WTC11 (cell line): ENCODE data around the gene TMEM97. TPM values are rescaled to one million over a fixed set of nuclear protein-coding genes. Genes with fewer than 3 reads are reported as not detected.

Source experiments
- ATAC-seq: fragments of 200-7000 bp; cut with Tn5 transposase; 2 replicates; pipeline ENCODE4 v1.10.0; 2021; ENCODE audit warnings: mild to moderate bottlenecking, moderate library complexity
- CTCF ChIA-PET: fragments of 300-600 bp; sonication (Branson Sonifier 250); formaldehyde crosslinking; loops from one replicate; lab custom pipeline; 2021; ENCODE audit warnings: antibody characterized with exemption; lab: Charles Lee
- POLR2A ChIA-PET: fragments of 350-600 bp; sonication (Branson Sonifier 250); formaldehyde crosslinking; loops from one replicate; lab custom pipeline; 2021; ENCODE audit warnings: antibody characterized with exemption; lab: Charles Lee
- DNase-seq: peaks from one replicate; pipeline ENCODE4 v3.0.0; 2021; ENCODE audit warnings: low spot score
- H3K27ac Mint-ChIP-seq: 2 replicates; pipeline ENCODE4 v1.8.0; 2021; ENCODE audit warnings: mixed read lengths
- H3K27me3 Mint-ChIP-seq: 2 replicates; pipeline ENCODE4 v1.8.0; 2021; ENCODE audit warnings: low read depth, mild to moderate bottlenecking, moderate library complexity, mixed read lengths
- H3K36me3 Mint-ChIP-seq: 2 replicates; pipeline ENCODE4 v1.8.0; 2021; ENCODE audit warnings: mixed read lengths
- H3K4me1 Mint-ChIP-seq: 2 replicates; pipeline ENCODE4 v1.8.0; 2022; ENCODE audit warnings: mixed read lengths
- H3K4me3 Mint-ChIP-seq: 2 replicates; pipeline ENCODE4 v1.8.0; 2021; ENCODE audit warnings: mild to moderate bottlenecking, moderate library complexity, mixed read lengths
- H3K9me3 Mint-ChIP-seq: 2 replicates; pipeline ENCODE4 v1.8.0; 2021; ENCODE audit warnings: mixed read lengths
- CBFB ChIP-seq: sonication (generic); formaldehyde crosslinking; IDR thresholded peaks from 2 replicates; pipeline ENCODE4 v1.8.1; 2022; ENCODE audit warnings: mild to moderate bottlenecking, low read depth, missing genetic modification reagents
- CREB1 ChIP-seq: sonication (generic); formaldehyde crosslinking; IDR thresholded peaks from 2 replicates; pipeline ENCODE4 v1.8.0; 2023; ENCODE audit warnings: mild to moderate bottlenecking, missing genetic modification reagents
- ELF4 ChIP-seq: sonication (generic); formaldehyde crosslinking; IDR thresholded peaks from 2 replicates; pipeline ENCODE4 v1.8.1; 2022; ENCODE audit warnings: low read depth, mild to moderate bottlenecking, moderate library complexity, missing genetic modification reagents
- ETV6 ChIP-seq: sonication (generic); formaldehyde crosslinking; IDR thresholded peaks from 2 replicates; pipeline ENCODE4 v1.8.1; 2022; ENCODE audit warnings: mild to moderate bottlenecking, missing genetic modification reagents
- FOXP1 ChIP-seq: sonication (generic); formaldehyde crosslinking; IDR thresholded peaks from 2 replicates; pipeline ENCODE4 v1.8.0; 2022; ENCODE audit warnings: missing genetic modification reagents, mild to moderate bottlenecking, moderate library complexity, borderline replicate concordance
- GTF2I ChIP-seq: fragments of 250-450 bp; sonication (Bioruptor Pico); conservative IDR thresholded peaks from 2 replicates; pipeline ENCODE4 v1.4.0; 2021; ENCODE audit warnings: mild to moderate bottlenecking
- IRF2 ChIP-seq: sonication (generic); formaldehyde crosslinking; IDR thresholded peaks from 2 replicates; pipeline ENCODE4 v1.8.0; 2022; ENCODE audit warnings: low read depth, missing genetic modification reagents, borderline replicate concordance
- MYBL2 ChIP-seq: sonication (generic); formaldehyde crosslinking; IDR thresholded peaks from 2 replicates; pipeline ENCODE4 v1.8.1; 2023; ENCODE audit warnings: mild to moderate bottlenecking, moderate library complexity, missing genetic modification reagents
- NR1H2 ChIP-seq: sonication (generic); formaldehyde crosslinking; IDR thresholded peaks from 2 replicates; pipeline ENCODE4 v1.9.0; 2021; ENCODE audit warnings: mild to moderate bottlenecking, moderate library complexity, missing genetic modification reagents
- NR2C2 ChIP-seq: sonication (generic); formaldehyde crosslinking; IDR thresholded peaks from 2 replicates; pipeline ENCODE4 v1.8.0; 2022; ENCODE audit warnings: mild to moderate bottlenecking, missing genetic modification reagents
- RELA ChIP-seq: sonication (generic); formaldehyde crosslinking; IDR thresholded peaks from 2 replicates; pipeline ENCODE4 v1.8.1; 2022; ENCODE audit warnings: missing genetic modification reagents, mild to moderate bottlenecking, borderline replicate concordance
- RORB ChIP-seq: fragments of 250-450 bp; sonication (Bioruptor Pico); IDR thresholded peaks from 2 replicates; pipeline ENCODE4 v1.9.0; 2021; ENCODE audit warnings: mild to moderate bottlenecking
- ZNF396 ChIP-seq: fragments of 250-450 bp; sonication (Bioruptor Pico); IDR thresholded peaks from 2 replicates; pipeline ENCODE4 v1.8.0; 2021; ENCODE audit warnings: mild to moderate bottlenecking, moderate library complexity, borderline replicate concordance
- microRNA-seq: library from miRNA; unstranded; fragments of <30 nt; microRNA quantifications from one replicate; pipeline ENCODE4 v1.2.0, GENCODE V29; 2022; ENCODE audit warnings: borderline number of aligned reads
- total RNA-seq: library from RNA; stranded (reverse); gene quantifications from 3 replicates; pipeline ENCODE4 v1.2.3, GENCODE V29; 2021
- TF ChIP-seq, protein P1 (sequence below): sonication (generic); formaldehyde crosslinking; IDR thresholded peaks from 2 replicates; pipeline ENCODE4 v1.8.0; 2023; ENCODE audit warnings: missing genetic modification reagents
- TF ChIP-seq, protein P2 (sequence below): sonication (generic); formaldehyde crosslinking; IDR thresholded peaks from 2 replicates; pipeline ENCODE4 v1.8.1; 2023; ENCODE audit warnings: mild to moderate bottlenecking, missing genetic modification reagents
- TF ChIP-seq, protein P3 (sequence below): fragments of 250-450 bp; sonication (Bioruptor Pico); IDR thresholded peaks from 2 replicates; pipeline ENCODE4 v1.9.0; 2021; ENCODE audit warnings: mild to moderate bottlenecking
- TF ChIP-seq, protein P4 (sequence below): sonication (generic); formaldehyde crosslinking; IDR thresholded peaks from 2 replicates; pipeline ENCODE4 v1.8.1; 2022; ENCODE audit warnings: mild to moderate bottlenecking, missing genetic modification reagents, moderate library complexity, borderline replicate concordance
- TF ChIP-seq, protein P5 (sequence below): sonication (generic); formaldehyde crosslinking; IDR thresholded peaks from 2 replicates; pipeline ENCODE4 v1.8.0; 2022; ENCODE audit warnings: mild to moderate bottlenecking, missing genetic modification reagents
- TF ChIP-seq, protein P6 (sequence below): fragments of 250-450 bp; sonication (Bioruptor Pico); IDR thresholded peaks from 2 replicates; pipeline ENCODE4 v2.1.2; 2022; ENCODE audit warnings: mild to moderate bottlenecking, moderate library complexity

Gene TMEM97
- total RNA-seq, 1 experiment from 2014 or later, result 68.0 TPM

DNA sequence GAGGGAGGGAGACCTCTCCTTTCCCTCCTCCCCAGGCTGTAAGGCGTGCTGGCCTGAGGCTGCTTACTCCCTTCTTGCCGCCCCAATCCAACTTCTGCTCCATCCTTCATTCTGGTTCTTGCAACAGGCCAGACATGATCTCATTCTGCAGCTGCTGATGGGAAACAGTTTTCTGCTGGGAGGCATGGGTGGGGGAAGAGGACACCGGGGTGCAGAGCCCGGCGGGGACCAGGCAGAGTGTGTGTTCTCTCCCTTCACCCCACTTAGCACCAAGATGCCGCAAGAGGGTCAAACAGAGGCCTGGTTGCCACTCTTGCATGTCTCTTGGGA lies 53.9 kb downstream of the TMEM97 start:
- Mint-ChIP-seq H3K27ac (no peak overlapping the region), H3K27me3 (peaks cover 46% of the 10 kb centered on the region), H3K4me1 (peaks cover 21% of the 10 kb centered on the region), H3K4me3 (peak overlapping the region; percentile 58), H3K9me3 (no peaks in the 10 kb centered on the region), H3K36me3 (no peaks in the 10 kb centered on the region)
- no peak for TF ChIP-seq ZNF396 (CRISPR knock-in tag)
- no peak for TF ChIP-seq IRF2 (CRISPR knock-in tag)
- TF ChIP-seq, protein P1, sequence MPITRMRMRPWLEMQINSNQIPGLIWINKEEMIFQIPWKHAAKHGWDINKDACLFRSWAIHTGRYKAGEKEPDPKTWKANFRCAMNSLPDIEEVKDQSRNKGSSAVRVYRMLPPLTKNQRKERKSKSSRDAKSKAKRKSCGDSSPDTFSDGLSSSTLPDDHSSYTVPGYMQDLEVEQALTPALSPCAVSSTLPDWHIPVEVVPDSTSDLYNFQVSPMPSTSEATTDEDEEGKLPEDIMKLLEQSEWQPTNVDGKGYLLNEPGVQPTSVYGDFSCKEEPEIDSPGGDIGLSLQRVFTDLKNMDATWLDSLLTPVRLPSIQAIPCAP (CRISPR knock-in tag), result no peak
- no peak for TF ChIP-seq RORB (CRISPR knock-in tag)
- TF ChIP-seq CREB1 (CRISPR knock-in tag), result no peak
- TF ChIP-seq, protein P2, sequence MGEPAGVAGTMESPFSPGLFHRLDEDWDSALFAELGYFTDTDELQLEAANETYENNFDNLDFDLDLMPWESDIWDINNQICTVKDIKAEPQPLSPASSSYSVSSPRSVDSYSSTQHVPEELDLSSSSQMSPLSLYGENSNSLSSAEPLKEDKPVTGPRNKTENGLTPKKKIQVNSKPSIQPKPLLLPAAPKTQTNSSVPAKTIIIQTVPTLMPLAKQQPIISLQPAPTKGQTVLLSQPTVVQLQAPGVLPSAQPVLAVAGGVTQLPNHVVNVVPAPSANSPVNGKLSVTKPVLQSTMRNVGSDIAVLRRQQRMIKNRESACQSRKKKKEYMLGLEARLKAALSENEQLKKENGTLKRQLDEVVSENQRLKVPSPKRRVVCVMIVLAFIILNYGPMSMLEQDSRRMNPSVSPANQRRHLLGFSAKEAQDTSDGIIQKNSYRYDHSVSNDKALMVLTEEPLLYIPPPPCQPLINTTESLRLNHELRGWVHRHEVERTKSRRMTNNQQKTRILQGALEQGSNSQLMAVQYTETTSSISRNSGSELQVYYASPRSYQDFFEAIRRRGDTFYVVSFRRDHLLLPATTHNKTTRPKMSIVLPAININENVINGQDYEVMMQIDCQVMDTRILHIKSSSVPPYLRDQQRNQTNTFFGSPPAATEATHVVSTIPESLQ (CRISPR knock-in tag), result no peak
- no peak for TF ChIP-seq NR1H2 (CRISPR knock-in tag)
- TF ChIP-seq CBFB (CRISPR knock-in tag), result no peak
- TF ChIP-seq, protein P3, sequence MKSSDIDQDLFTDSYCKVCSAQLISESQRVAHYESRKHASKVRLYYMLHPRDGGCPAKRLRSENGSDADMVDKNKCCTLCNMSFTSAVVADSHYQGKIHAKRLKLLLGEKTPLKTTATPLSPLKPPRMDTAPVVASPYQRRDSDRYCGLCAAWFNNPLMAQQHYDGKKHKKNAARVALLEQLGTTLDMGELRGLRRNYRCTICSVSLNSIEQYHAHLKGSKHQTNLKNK, result no peak
- no peak for TF ChIP-seq ETV6 (CRISPR knock-in tag)
- TF ChIP-seq GTF2I (CRISPR knock-in tag), result no peak
- TF ChIP-seq, protein P4, sequence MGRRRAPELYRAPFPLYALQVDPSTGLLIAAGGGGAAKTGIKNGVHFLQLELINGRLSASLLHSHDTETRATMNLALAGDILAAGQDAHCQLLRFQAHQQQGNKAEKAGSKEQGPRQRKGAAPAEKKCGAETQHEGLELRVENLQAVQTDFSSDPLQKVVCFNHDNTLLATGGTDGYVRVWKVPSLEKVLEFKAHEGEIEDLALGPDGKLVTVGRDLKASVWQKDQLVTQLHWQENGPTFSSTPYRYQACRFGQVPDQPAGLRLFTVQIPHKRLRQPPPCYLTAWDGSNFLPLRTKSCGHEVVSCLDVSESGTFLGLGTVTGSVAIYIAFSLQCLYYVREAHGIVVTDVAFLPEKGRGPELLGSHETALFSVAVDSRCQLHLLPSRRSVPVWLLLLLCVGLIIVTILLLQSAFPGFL, result no peak
- TF ChIP-seq RELA (CRISPR knock-in tag), result no peak
- TF ChIP-seq ELF4 (CRISPR knock-in tag), result no peak
- no peak for TF ChIP-seq FOXP1 (CRISPR knock-in tag)
- TF ChIP-seq, protein P5, sequence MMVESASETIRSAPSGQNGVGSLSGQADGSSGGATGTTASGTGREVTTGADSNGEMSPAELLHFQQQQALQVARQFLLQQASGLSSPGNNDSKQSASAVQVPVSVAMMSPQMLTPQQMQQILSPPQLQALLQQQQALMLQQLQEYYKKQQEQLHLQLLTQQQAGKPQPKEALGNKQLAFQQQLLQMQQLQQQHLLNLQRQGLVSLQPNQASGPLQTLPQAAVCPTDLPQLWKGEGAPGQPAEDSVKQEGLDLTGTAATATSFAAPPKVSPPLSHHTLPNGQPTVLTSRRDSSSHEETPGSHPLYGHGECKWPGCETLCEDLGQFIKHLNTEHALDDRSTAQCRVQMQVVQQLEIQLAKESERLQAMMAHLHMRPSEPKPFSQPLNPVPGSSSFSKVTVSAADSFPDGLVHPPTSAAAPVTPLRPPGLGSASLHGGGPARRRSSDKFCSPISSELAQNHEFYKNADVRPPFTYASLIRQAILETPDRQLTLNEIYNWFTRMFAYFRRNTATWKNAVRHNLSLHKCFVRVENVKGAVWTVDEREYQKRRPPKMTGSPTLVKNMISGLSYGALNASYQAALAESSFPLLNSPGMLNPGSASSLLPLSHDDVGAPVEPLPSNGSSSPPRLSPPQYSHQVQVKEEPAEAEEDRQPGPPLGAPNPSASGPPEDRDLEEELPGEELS (CRISPR knock-in tag), result no peak
- TF ChIP-seq, protein P6, sequence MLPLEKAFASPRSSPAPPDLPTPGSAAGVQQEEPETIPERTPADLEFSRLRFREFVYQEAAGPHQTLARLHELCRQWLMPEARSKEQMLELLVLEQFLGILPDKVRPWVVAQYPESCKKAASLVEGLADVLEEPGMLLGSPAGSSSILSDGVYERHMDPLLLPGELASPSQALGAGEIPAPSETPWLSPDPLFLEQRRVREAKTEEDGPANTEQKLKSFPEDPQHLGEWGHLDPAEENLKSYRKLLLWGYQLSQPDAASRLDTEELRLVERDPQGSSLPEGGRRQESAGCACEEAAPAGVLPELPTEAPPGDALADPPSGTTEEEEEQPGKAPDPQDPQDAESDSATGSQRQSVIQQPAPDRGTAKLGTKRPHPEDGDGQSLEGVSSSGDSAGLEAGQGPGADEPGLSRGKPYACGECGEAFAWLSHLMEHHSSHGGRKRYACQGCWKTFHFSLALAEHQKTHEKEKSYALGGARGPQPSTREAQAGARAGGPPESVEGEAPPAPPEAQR (CRISPR knock-in tag), result no peak
- no peak for TF ChIP-seq MYBL2
- TF ChIP-seq NR2C2 (CRISPR knock-in tag), result no peak
- ATAC-seq (no peak), DNase-seq (no peak)
- ChIA-PET POLR2A (interaction anchor here (1.4 kb wide), 1 partner anchor 37 kb away, joined by 3 read pairs; the partner anchor contains the start of genes IFT20 and TNFAIP1), CTCF (interaction anchor here (1.0 to 1.1 kb wide), 2 partner anchors 44 to 51 kb away, joined by 3 to 4 read pairs; no protein-coding TSS in a partner anchor)

Small RNAs within 50 kb of the gene (microRNA-seq; reads per million reads assigned to microRNA genes)
- gene MIR4723, result 2.1 reads per million

Other genes with a start within 250 kb of the TMEM97 start
- 17.6 to 19.3 TPM (median 18.3 TPM) in 3 replicates for gene IFT20, start 16.3 kb downstream of the TMEM97 start, total RNA-seq
- 16.9 to 21.3 TPM (median 17.1 TPM) in 3 replicates for gene TNFAIP1, start 16.6 kb downstream of the TMEM97 start, total RNA-seq
- 79.2 to 85.4 TPM (median 79.7 TPM) in 3 replicates for gene POLDIP2, start 38.3 kb downstream of the TMEM97 start, total RNA-seq
- not detected in 3 replicates for gene SEBOX, start 46.0 kb downstream of the TMEM97 start, total RNA-seq
- gene VTN, start 51.1 kb downstream of the TMEM97 start, total RNA-seq, result 0.82 to 1.6 TPM (median 1.3 TPM) in 3 replicates
- 3.8 to 4.7 TPM (median 4.7 TPM) in 3 replicates for gene SARM1, start 52.5 kb downstream of the TMEM97 start, total RNA-seq
- 5.7 to 6.7 TPM (median 6.6 TPM) in 3 replicates for gene SLC46A1, start 87.0 kb downstream of the TMEM97 start, total RNA-seq
- not detected in 3 replicates for gene SLC13A2, start 154.4 kb downstream of the TMEM97 start, total RNA-seq
- not detected in 3 replicates for gene FOXN1, start 187.1 kb downstream of the TMEM97 start, total RNA-seq
- 53.3 to 59.6 TPM (median 54.6 TPM) in 3 replicates for gene UNC119, start 233.4 kb downstream of the TMEM97 start, total RNA-seq